GM12865 (cell line): ENCODE data around the gene FGA.
"Not testable (repeated sequence)": the region's sequence is repeated elsewhere in the genome, so short reads cannot be mapped to it uniquely, and the experiment has no call there.

Experiments used
- DNase-seq: peaks from one replicate; pipeline ENCODE4 v3.0.0; 2010; ENCODE audit warnings: low read depth
- H3K4me3 ChIP-seq: 2 replicates; pipeline ENCODE4 v1.5.1; 2011; ENCODE audit warnings: mild to moderate bottlenecking, low read depth, low read length, control low read depth
- CTCF ChIP-seq: IDR thresholded peaks from 2 replicates; pipeline ENCODE4 v1.5.1; 2011; ENCODE audit warnings: low read length, control low read depth, low read depth, inconsistent platforms; ENCODE audit not compliant: insufficient read depth; ENCODE audit errors: missing control alignments

The FGA gene

GRCh38 chr4:154597798-154598774 is 7.5 kb upstream of the FGA start:
- no peak for TF ChIP-seq CTCF
- H3K4me3 ChIP-seq, result no peak overlapping the region
- no peak for DNase-seq

- not testable (repeated sequence) for DNase-seq, H3K4me3 ChIP-seq
Observed at GRCh38 chr4:154597281-154597680, 6.7 kb upstream of the FGA start.

GRCh38 chr4:154595807-154596206 is 5.3 kb upstream of the FGA start:
- no peak for TF ChIP-seq CTCF
- DNase-seq, result no peak
- H3K4me3 ChIP-seq, result no peak overlapping the region

DNA sequence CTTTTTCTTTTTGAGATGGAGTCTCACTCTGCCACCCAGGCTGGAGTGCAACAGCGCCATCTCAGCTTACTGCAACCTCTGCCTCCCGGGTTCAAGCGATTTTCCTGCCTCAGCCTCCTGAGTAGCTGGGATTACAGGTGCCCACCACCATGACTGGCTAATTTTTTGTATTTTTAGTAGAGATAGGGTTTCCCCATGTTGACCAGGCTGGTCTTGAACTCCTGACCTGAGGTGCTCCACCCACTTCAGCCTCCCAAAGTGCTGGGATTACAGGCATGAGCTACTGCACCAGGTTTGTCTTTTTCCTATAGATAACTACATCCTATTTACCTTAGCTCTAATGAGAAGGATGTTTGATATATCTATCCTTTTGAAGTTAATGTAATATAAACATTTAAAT is 3.8 kb upstream of the FGA start:
- DNase-seq, H3K4me3 ChIP-seq: not testable (repeated sequence)

GRCh38 chr4:154593868-154594267 is 3.3 kb upstream of the FGA start:
- no peak for TF ChIP-seq CTCF
- no peak for DNase-seq
- no peak overlapping the region for H3K4me3 ChIP-seq

DNA sequence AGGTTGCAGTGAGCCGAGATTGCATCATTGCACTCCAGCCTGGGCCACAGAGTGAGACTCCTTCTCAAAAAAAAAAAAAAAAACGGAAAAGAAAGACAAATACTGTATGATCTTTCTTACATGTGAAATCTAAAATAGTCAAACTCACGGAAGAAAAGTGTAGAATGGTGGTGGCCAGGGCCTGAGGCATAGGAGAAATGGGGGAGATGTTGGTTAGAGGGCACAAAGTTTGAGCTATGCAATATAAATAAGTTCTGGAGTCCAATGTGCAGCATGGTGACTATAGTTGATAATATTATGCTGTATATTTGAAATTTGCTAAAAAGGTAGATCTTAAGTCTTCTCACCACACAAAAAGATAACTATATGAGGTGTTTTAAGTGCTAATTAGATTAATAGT is 1.3 kb upstream of the FGA start:
- H3K4me3 ChIP-seq, result no peak overlapping the region
- DNase-seq, result no peak
- TF ChIP-seq CTCF, result no peak

GRCh38 chr4:154589296-154590197 is 995 bp downstream of the FGA start:
- no peak for DNase-seq
- H3K4me3 ChIP-seq, result no peak overlapping the region
- TF ChIP-seq CTCF, result no peak
